ENCODE measurements around the gene DIP2B.
"Not testable (repeated sequence)": the region's sequence is repeated elsewhere in the genome, so short reads cannot be mapped to it uniquely, and the experiment has no call there.

The DIP2B gene

DNA sequence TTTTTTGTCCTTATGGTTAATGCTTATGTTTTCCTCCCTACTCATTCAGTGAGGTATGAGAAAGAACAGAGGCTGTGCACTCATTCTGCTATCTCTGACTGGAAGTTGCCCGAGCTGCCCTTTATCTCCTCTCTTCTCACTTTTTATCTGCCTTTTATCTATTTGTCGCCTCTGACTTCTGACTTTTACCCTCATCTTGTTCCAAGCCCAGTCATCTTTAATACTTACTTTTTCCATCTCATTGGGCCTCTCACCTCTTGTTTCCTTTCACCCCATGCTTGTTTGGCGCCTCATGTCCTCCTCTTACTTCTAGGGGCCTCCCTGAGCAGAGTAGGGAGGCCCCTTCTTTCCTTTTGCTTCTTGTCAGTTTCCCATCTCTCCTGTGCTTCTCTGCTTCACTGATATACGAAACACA, 50.7 kb downstream of the DIP2B start:
- Histone ChIP-seq H3K4me1 (ENCODE audit: insufficient read depth, insufficient read length) (peaks cover 2% of the 10 kb centered on the region), H3K36me3 (ENCODE audit: insufficient read depth, insufficient read length, low read length) (peaks cover 3% of the 10 kb centered on the region), H3K4me3 (ENCODE audit: insufficient read length, low read depth) (no peak overlapping the region), H3K9ac (ENCODE audit: insufficient read length, low read depth) (no peak overlapping the region), H3K27me3 (ENCODE audit: insufficient read depth, insufficient read length) (no peaks in the 10 kb centered on the region), H3K9me3 (ENCODE audit: insufficient read depth, low read length) (no peaks in the 10 kb centered on the region)
- DNase-seq (ENCODE audit: low read depth, low spot score): no peak
- TF ChIP-seq SUZ12 (IDR thresholded peaks at IDR 0.05; ENCODE audit: extremely low read depth, insufficient read depth, insufficient read length) (no peak), ZNF274 (IDR thresholded peaks at IDR 0.05; ENCODE audit: low read depth, low read length) (no peak), YY1 (IDR thresholded peaks at IDR 0.05; ENCODE audit: insufficient read depth, insufficient read length) (no peak)

DNA sequence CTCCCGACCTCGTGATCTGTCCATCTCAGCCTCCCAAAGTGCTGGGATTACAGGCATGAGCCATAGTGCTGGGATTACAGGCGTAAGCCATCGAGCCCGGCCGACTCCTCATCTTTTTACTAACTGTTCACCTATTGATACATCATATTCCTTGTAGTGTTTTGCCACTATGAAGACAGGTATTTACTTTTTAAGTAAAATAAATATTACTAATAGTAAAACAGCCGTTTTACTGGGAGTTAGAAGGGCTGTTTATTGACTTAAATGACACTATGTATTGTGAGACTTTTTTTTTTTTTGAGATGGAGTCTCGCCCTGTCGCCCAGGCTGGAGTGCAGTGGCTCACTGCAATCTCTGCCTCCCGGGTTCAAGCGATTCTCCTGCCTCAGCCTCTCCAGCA, 51.5 kb downstream of the DIP2B start:
- no peaks in the 10 kb centered on the region for H3K9me3 ChIP-seq (ENCODE audit: insufficient read depth, low read length)

GRCh38 chr12:50556796-50557195, 52.0 kb downstream of the DIP2B start:
- not testable (repeated sequence) for H3K4me3 ChIP-seq (ENCODE audit: insufficient read length, low read depth); H3K27me3 ChIP-seq (ENCODE audit: insufficient read depth, insufficient read length); H3K9ac ChIP-seq (ENCODE audit: insufficient read length, low read depth); H3K4me1 ChIP-seq (ENCODE audit: insufficient read depth, insufficient read length); H3K36me3 ChIP-seq (ENCODE audit: insufficient read depth, insufficient read length, low read length); DNase-seq (ENCODE audit: low read depth, low spot score); H3K9me3 ChIP-seq (ENCODE audit: insufficient read depth, low read length)

More for the DNA sequence above, 51.5 kb downstream of the DIP2B start:
- Histone ChIP-seq H3K9ac (ENCODE audit: insufficient read length, low read depth) (no peak overlapping the region), H3K4me3 (ENCODE audit: insufficient read length, low read depth) (no peak overlapping the region), H3K27me3 (ENCODE audit: insufficient read depth, insufficient read length) (no peaks in the 10 kb centered on the region), H3K36me3 (ENCODE audit: insufficient read depth, insufficient read length, low read length) (peaks cover 3% of the 10 kb centered on the region), H3K4me1 (ENCODE audit: insufficient read depth, insufficient read length) (peaks cover 2% of the 10 kb centered on the region)
- no peak for TF ChIP-seq ZNF274 (IDR thresholded peaks at IDR 0.05; ENCODE audit: low read depth, low read length)
- DNase-seq (ENCODE audit: low read depth, low spot score): no peak

- no peaks in the 10 kb centered on the region for H3K27me3 ChIP-seq (ENCODE audit: insufficient read depth, insufficient read length)
- no peak overlapping the region for H3K4me3 ChIP-seq (ENCODE audit: insufficient read length, low read depth)
- no peak for DNase-seq (ENCODE audit: low read depth, low spot score)
- H3K4me1 ChIP-seq (ENCODE audit: insufficient read depth, insufficient read length): peaks cover 2% of the 10 kb centered on the region
- TF ChIP-seq ZNF274 (IDR thresholded peaks at IDR 0.05; ENCODE audit: low read depth, low read length) (no peak), SUZ12 (IDR thresholded peaks at IDR 0.05; ENCODE audit: extremely low read depth, insufficient read depth, insufficient read length) (no peak), YY1 (IDR thresholded peaks at IDR 0.05; ENCODE audit: insufficient read depth, insufficient read length) (no peak)
- peaks cover 3% of the 10 kb centered on the region for H3K36me3 ChIP-seq (ENCODE audit: insufficient read depth, insufficient read length, low read length)
- no peaks in the 10 kb centered on the region for H3K9me3 ChIP-seq (ENCODE audit: insufficient read depth, low read length)
- H3K9ac ChIP-seq (ENCODE audit: insufficient read length, low read depth): no peak overlapping the region
Observed at GRCh38 chr12:50557421-50557820, 52.6 kb downstream of the DIP2B start.

GRCh38 chr12:50558970-50559369, 54.2 kb downstream of the DIP2B start:
- H3K27me3 ChIP-seq (ENCODE audit: insufficient read depth, insufficient read length): no peaks in the 10 kb centered on the region
- no peak overlapping the region for H3K9ac ChIP-seq (ENCODE audit: insufficient read length, low read depth)
- peaks cover 2% of the 10 kb centered on the region for H3K4me1 ChIP-seq (ENCODE audit: insufficient read depth, insufficient read length)
- TF ChIP-seq ZNF274 (IDR thresholded peaks at IDR 0.05; ENCODE audit: low read depth, low read length) (no peak), YY1 (IDR thresholded peaks at IDR 0.05; ENCODE audit: insufficient read depth, insufficient read length) (no peak), SUZ12 (IDR thresholded peaks at IDR 0.05; ENCODE audit: extremely low read depth, insufficient read depth, insufficient read length) (no peak)
- peaks cover 3% of the 10 kb centered on the region for H3K36me3 ChIP-seq (ENCODE audit: insufficient read depth, insufficient read length, low read length)
- no peaks in the 10 kb centered on the region for H3K9me3 ChIP-seq (ENCODE audit: insufficient read depth, low read length)
- no peak overlapping the region for H3K4me3 ChIP-seq (ENCODE audit: insufficient read length, low read depth)
- no peak for DNase-seq (ENCODE audit: low read depth, low spot score)

DNA sequence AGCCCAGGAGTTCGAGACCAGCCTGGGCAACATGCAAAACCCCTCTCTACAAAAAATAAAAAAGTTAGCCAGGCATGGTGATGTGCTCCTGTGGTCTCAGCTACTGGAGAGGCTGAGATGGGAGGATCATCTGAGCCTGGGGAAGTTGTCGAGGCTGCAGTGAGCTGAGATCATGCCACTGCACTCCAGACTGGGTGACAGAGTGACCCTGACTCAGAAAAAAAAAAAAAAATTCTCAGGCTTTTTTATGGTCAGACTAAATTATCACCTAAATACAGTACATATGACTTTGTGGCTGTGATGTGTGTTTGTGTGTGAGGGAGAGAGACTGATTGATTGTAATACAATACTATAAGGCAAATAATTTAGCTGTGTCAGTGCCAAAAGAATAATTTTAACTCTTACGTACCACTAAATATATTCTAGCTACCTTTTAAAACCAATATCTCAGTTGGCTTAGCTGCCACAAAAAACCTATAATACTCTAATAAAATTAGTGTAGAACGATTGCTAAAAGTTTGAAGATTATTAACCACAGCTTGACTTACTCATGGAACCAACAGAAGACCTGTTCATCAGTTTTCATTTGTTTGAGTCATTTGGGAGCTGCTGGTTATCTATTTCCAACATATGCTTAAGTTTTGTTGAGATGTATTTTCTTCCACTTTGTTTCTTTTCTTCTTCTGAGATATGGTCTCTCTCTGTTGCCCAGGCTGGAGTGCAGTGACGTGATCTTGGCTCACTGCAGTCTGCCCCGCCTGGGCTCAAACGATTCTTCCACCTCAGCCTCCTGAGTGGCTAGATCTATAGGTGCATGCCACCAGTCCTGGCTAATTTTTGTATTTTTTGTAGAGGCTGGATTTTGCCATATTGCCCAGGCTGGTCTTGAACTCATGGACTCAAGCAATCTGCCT, 58.0 kb downstream of the DIP2B start:
- no peak overlapping the region for H3K4me3 ChIP-seq (ENCODE audit: insufficient read length, low read depth)
- H3K27me3 ChIP-seq (ENCODE audit: insufficient read depth, insufficient read length): no peaks in the 10 kb centered on the region
- no peak overlapping the region for H3K9ac ChIP-seq (ENCODE audit: insufficient read length, low read depth)
- H3K36me3 ChIP-seq (ENCODE audit: insufficient read depth, insufficient read length, low read length): no peaks in the 10 kb centered on the region
- no peaks in the 10 kb centered on the region for H3K4me1 ChIP-seq (ENCODE audit: insufficient read depth, insufficient read length)
- TF ChIP-seq ZNF274 (IDR thresholded peaks at IDR 0.05; ENCODE audit: low read depth, low read length): no peak
- TF ChIP-seq SUZ12 (IDR thresholded peaks at IDR 0.05; ENCODE audit: extremely low read depth, insufficient read depth, insufficient read length): no peak
- no peak for TF ChIP-seq YY1 (IDR thresholded peaks at IDR 0.05; ENCODE audit: insufficient read depth, insufficient read length)
- no peak for DNase-seq (ENCODE audit: low read depth, low spot score)
- no peaks in the 10 kb centered on the region for H3K9me3 ChIP-seq (ENCODE audit: insufficient read depth, low read length)

DNA sequence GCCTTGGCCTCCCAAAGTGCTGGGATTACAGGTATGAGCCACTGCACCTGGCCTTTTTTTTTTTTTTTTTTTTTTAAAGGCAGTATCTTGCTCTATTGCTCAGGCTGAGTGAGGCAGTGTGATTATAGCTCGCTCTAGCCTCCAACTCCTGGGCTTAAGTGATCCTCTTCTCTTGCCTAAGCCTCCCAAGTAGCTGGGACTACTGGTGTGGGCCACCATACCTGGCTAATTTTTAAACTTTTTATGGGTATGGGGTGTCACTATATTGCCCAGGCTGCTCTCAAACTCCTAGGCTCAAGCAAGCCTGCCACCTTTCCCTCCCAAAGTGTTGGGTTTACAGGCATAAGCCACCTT, 58.6 kb downstream of the DIP2B start:
- no peak overlapping the region for H3K4me3 ChIP-seq (ENCODE audit: insufficient read length, low read depth)
- DNase-seq (ENCODE audit: low read depth, low spot score): no peak
- H3K9me3 ChIP-seq (ENCODE audit: insufficient read depth, low read length): no peaks in the 10 kb centered on the region
- no peak overlapping the region for H3K9ac ChIP-seq (ENCODE audit: insufficient read length, low read depth)
- TF ChIP-seq ZNF274 (IDR thresholded peaks at IDR 0.05; ENCODE audit: low read depth, low read length): no peak
- no peak for TF ChIP-seq SUZ12 (IDR thresholded peaks at IDR 0.05; ENCODE audit: extremely low read depth, insufficient read depth, insufficient read length)
- no peak for TF ChIP-seq YY1 (IDR thresholded peaks at IDR 0.05; ENCODE audit: insufficient read depth, insufficient read length)
- no peaks in the 10 kb centered on the region for H3K36me3 ChIP-seq (ENCODE audit: insufficient read depth, insufficient read length, low read length)
- H3K4me1 ChIP-seq (ENCODE audit: insufficient read depth, insufficient read length): no peaks in the 10 kb centered on the region
- H3K27me3 ChIP-seq (ENCODE audit: insufficient read depth, insufficient read length): no peaks in the 10 kb centered on the region
